Dendritic cell treated with granulocyte-macrophage colony-stimulating factor and Interleukin-4, amounts not matched to agents 40 ng/mL and 50 ng/mL, for 4 days (primary cell): ENCODE data around the gene LRP2.

Experiments used
- H3K27ac Mint-ChIP-seq: one replicate; pipeline ENCODE4 v1.8.0; 2022; ENCODE audit warnings: mild to moderate bottlenecking, mixed read lengths
- H3K27me3 Mint-ChIP-seq: one replicate; pipeline ENCODE4 v1.8.0; 2022; ENCODE audit warnings: mild to moderate bottlenecking, mixed read lengths
- H3K36me3 Mint-ChIP-seq: one replicate; pipeline ENCODE4 v1.8.0; 2022; ENCODE audit warnings: low read depth, mixed read lengths
- H3K4me1 Mint-ChIP-seq: one replicate; pipeline ENCODE4 v1.8.0; 2022; ENCODE audit warnings: low read depth, mixed read lengths
- H3K4me3 Mint-ChIP-seq: one replicate; pipeline ENCODE4 v1.8.0; 2022; ENCODE audit warnings: mild to moderate bottlenecking, moderate library complexity, mixed read lengths
- H3K9me3 Mint-ChIP-seq: one replicate; pipeline ENCODE4 v1.8.0; 2022; ENCODE audit warnings: mixed read lengths
- intact Hi-C: fragments of 100-400 bp; cut with micrococcal nuclease; formaldehyde crosslinking; loops from one replicate; pipeline ENCODE4 v1.15.0; 2022

The LRP2 gene

GRCh38 chr2:169265591-169265990 is 96.7 kb downstream of the LRP2 start:
- Mint-ChIP-seq H3K4me3 (no peak overlapping the region), H3K27ac (peak overlapping the region; percentile 16), H3K27me3 (no peaks in the 10 kb centered on the region), H3K36me3 (no peaks in the 10 kb centered on the region), H3K9me3 (no peaks in the 10 kb centered on the region), H3K4me1 (peaks cover 17% of the 10 kb centered on the region)
- intact Hi-C loops, result no loop called here

- intact Hi-C loops, result no loop called here
- Mint-ChIP-seq H3K4me3 (no peak overlapping the region), H3K9me3 (no peaks in the 10 kb centered on the region), H3K27ac (no peak overlapping the region), H3K27me3 (no peaks in the 10 kb centered on the region), H3K4me1 (peaks cover 14% of the 10 kb centered on the region), H3K36me3 (no peaks in the 10 kb centered on the region)
Measured at GRCh38 chr2:169260846-169261642, 101.3 kb downstream of the LRP2 start.

- Mint-ChIP-seq H3K4me3 (no peak overlapping the region), H3K36me3 (no peaks in the 10 kb centered on the region), H3K9me3 (no peaks in the 10 kb centered on the region), H3K27ac (no peak overlapping the region), H3K4me1 (peaks cover 6% of the 10 kb centered on the region), H3K27me3 (no peaks in the 10 kb centered on the region)
- intact Hi-C loops, result no loop called here
Measured at GRCh38 chr2:169260246-169260645, 102.1 kb downstream of the LRP2 start.

GRCh38 chr2:169259402-169259801 is 102.9 kb downstream of the LRP2 start:
- H3K27me3 Mint-ChIP-seq, result no peaks in the 10 kb centered on the region
- H3K9me3 Mint-ChIP-seq, result no peaks in the 10 kb centered on the region
- intact Hi-C loops, result no loop called here
- H3K27ac Mint-ChIP-seq, result no peak overlapping the region
- H3K4me1 Mint-ChIP-seq, result no peaks in the 10 kb centered on the region
- H3K4me3 Mint-ChIP-seq, result no peak overlapping the region
- no peaks in the 10 kb centered on the region for H3K36me3 Mint-ChIP-seq

GRCh38 chr2:169258045-169258601 is 104.2 kb downstream of the LRP2 start:
- H3K4me1 Mint-ChIP-seq, result no peaks in the 10 kb centered on the region
- intact Hi-C loops, result no loop called here
- H3K36me3 Mint-ChIP-seq, result no peaks in the 10 kb centered on the region
- no peaks in the 10 kb centered on the region for H3K27me3 Mint-ChIP-seq
- H3K9me3 Mint-ChIP-seq, result no peaks in the 10 kb centered on the region
- no peak overlapping the region for H3K27ac Mint-ChIP-seq
- H3K4me3 Mint-ChIP-seq, result no peak overlapping the region

GRCh38 chr2:169254774-169255173 is 107.6 kb downstream of the LRP2 start:
- H3K9me3 Mint-ChIP-seq, result no peaks in the 10 kb centered on the region
- intact Hi-C loops, result no loop called here
- H3K27me3 Mint-ChIP-seq, result no peaks in the 10 kb centered on the region
- H3K4me3 Mint-ChIP-seq, result no peak overlapping the region
- H3K4me1 Mint-ChIP-seq, result no peaks in the 10 kb centered on the region
- no peaks in the 10 kb centered on the region for H3K36me3 Mint-ChIP-seq
- no peak overlapping the region for H3K27ac Mint-ChIP-seq

- no peak overlapping the region for H3K4me3 Mint-ChIP-seq
Measured at GRCh38 chr2:169247211-169247610, 115.1 kb downstream of the LRP2 start.

GRCh38 chr2:169240405-169240804 is 121.9 kb downstream of the LRP2 start:
- H3K4me1 Mint-ChIP-seq, result peaks cover 6% of the 10 kb centered on the region
- intact Hi-C loops, result no loop called here
- no peak overlapping the region for H3K27ac Mint-ChIP-seq
- H3K27me3 Mint-ChIP-seq, result no peaks in the 10 kb centered on the region
- no peak overlapping the region for H3K4me3 Mint-ChIP-seq
- no peaks in the 10 kb centered on the region for H3K9me3 Mint-ChIP-seq
- no peaks in the 10 kb centered on the region for H3K36me3 Mint-ChIP-seq

More at GRCh38 chr2:169247211-169247610, 115.1 kb downstream of the LRP2 start:
- intact Hi-C loops, result no loop called here
- Mint-ChIP-seq H3K4me1 (no peaks in the 10 kb centered on the region), H3K27me3 (no peaks in the 10 kb centered on the region), H3K27ac (no peak overlapping the region), H3K9me3 (peaks cover 7% of the 10 kb centered on the region), H3K36me3 (no peaks in the 10 kb centered on the region)

GRCh38 chr2:169237939-169238338 is 124.4 kb downstream of the LRP2 start:
- Mint-ChIP-seq H3K4me1 (peaks cover 6% of the 10 kb centered on the region), H3K36me3 (no peaks in the 10 kb centered on the region), H3K4me3 (no peak overlapping the region), H3K27ac (no peak overlapping the region), H3K9me3 (no peaks in the 10 kb centered on the region), H3K27me3 (no peaks in the 10 kb centered on the region)
- intact Hi-C loops, result no loop called here

GRCh38 chr2:169237286-169237685 is 125.0 kb downstream of the LRP2 start:
- no peak overlapping the region for H3K4me3 Mint-ChIP-seq
- no peaks in the 10 kb centered on the region for H3K27me3 Mint-ChIP-seq
- H3K9me3 Mint-ChIP-seq, result no peaks in the 10 kb centered on the region
- H3K27ac Mint-ChIP-seq, result no peak overlapping the region
- H3K4me1 Mint-ChIP-seq, result peaks cover 6% of the 10 kb centered on the region
- intact Hi-C loops, result no loop called here
- H3K36me3 Mint-ChIP-seq, result no peaks in the 10 kb centered on the region

- Mint-ChIP-seq H3K4me1 (no peaks in the 10 kb centered on the region), H3K9me3 (no peaks in the 10 kb centered on the region), H3K36me3 (no peaks in the 10 kb centered on the region), H3K4me3 (no peak overlapping the region), H3K27ac (no peak overlapping the region), H3K27me3 (no peaks in the 10 kb centered on the region)
- intact Hi-C loops, result no loop called here
Measured at GRCh38 chr2:169232551-169233154, 129.7 kb downstream of the LRP2 start.

- Mint-ChIP-seq H3K36me3 (no peaks in the 10 kb centered on the region), H3K4me1 (no peaks in the 10 kb centered on the region), H3K4me3 (no peak overlapping the region), H3K27me3 (no peaks in the 10 kb centered on the region), H3K27ac (no peak overlapping the region), H3K9me3 (no peaks in the 10 kb centered on the region)
- intact Hi-C loops, result no loop called here
Measured at GRCh38 chr2:169230204-169230603, 132.1 kb downstream of the LRP2 start.

GRCh38 chr2:169229590-169229989 is 132.7 kb downstream of the LRP2 start:
- Mint-ChIP-seq H3K9me3 (no peaks in the 10 kb centered on the region), H3K4me1 (no peaks in the 10 kb centered on the region), H3K36me3 (no peaks in the 10 kb centered on the region), H3K27ac (no peak overlapping the region), H3K4me3 (no peak overlapping the region), H3K27me3 (no peaks in the 10 kb centered on the region)
- intact Hi-C loops, result no loop called here

GRCh38 chr2:169225906-169226305 is 136.4 kb downstream of the LRP2 start:
- H3K36me3 Mint-ChIP-seq, result no peaks in the 10 kb centered on the region
- H3K4me3 Mint-ChIP-seq, result no peak overlapping the region
- no peaks in the 10 kb centered on the region for H3K9me3 Mint-ChIP-seq
- H3K4me1 Mint-ChIP-seq, result no peaks in the 10 kb centered on the region
- intact Hi-C loops, result no loop called here
- H3K27me3 Mint-ChIP-seq, result no peaks in the 10 kb centered on the region
- no peak overlapping the region for H3K27ac Mint-ChIP-seq
